Measurements from ENCODE around the gene ATP8A2. TPM values are rescaled to one million over a fixed set of nuclear protein-coding genes. Genes with fewer than 3 reads are reported as not detected.

The ATP8A2 gene
- total and polyA plus RNA-seq, 2 of the 8 experiments (the other 6 are each of a cell fraction or from before 2014, with no cell fraction given), result 2.4 to 8.3 TPM

- Histone ChIP-seq H3K9ac (replicated peaks in 1 of 4; ENCODE audit: extremely low read depth in 1 of 4, low read depth in 3 of 4, low read length in 3 of 4) (no peak overlapping the region), H3K4ac (replicated peaks; ENCODE audit: insufficient read length, low read depth, low read length) (no peak overlapping the region), H3K27ac (ENCODE audit: low read depth, low read length) (no peak overlapping the region), H2BK5ac (ENCODE audit: low read depth, low read length) (no peak overlapping the region), H4K20me1 (replicated peaks in 1 of 2; ENCODE audit: control insufficient read depth in 1 of 2, insufficient read depth in 2 of 2, low read length in 2 of 2) (peaks cover 2 to 5% of the 10 kb centered on the region in 2 experiments), H3K23me2 (ENCODE audit: low read depth, low read length) (peaks cover 18% of the 10 kb centered on the region; the same call in 1 of the 2 replicates), H3K9me3 (ENCODE audit: insufficient read depth in 2 of 2, low read depth in 1 of 2, low read length in 1 of 2) (no peaks in the 10 kb centered on the region), H3K56ac (replicated peaks; ENCODE audit: insufficient read length, low read depth, low read length) (no peak overlapping the region), H2BK15ac (ENCODE audit: low read length) (no peak overlapping the region), H2AFZ (ENCODE audit: low read length) (no peak overlapping the region), H3K23ac (ENCODE audit: insufficient read length) (no peak overlapping the region), H4K5ac (ENCODE audit: insufficient read length, low read depth, low read length) (no peak overlapping the region), H3K27me3 (replicated peaks in 1 of 4; ENCODE audit: control insufficient read depth in 3 of 4, extremely low read depth in 1 of 4, insufficient read depth in 3 of 4, low read length in 3 of 4) (peaks cover 9 to 31% (median 17%) of the 10 kb centered on the region in 4 experiments; a peak in 6 of 7 replicates), H2AK5ac (ENCODE audit: low read depth, low read length) (no peak overlapping the region), H3K14ac (ENCODE audit: insufficient read length) (no peak overlapping the region), H3K4me1 (replicated peaks in 1 of 4; ENCODE audit: control insufficient read depth in 3 of 4, insufficient read depth in 4 of 4, low read length in 3 of 4) (peaks cover 0 to 3% (median 2%) of the 10 kb centered on the region in 4 experiments; a peak in 3 of 7 replicates), H4K8ac (ENCODE audit: extremely low read depth, insufficient read depth, low read length) (no peak overlapping the region), H2BK12ac (ENCODE audit: low read depth, low read length) (no peak overlapping the region), H2BK120ac (replicated peaks; ENCODE audit: low read depth, low read length) (no peak overlapping the region), H2BK20ac (ENCODE audit: low read length) (no peak overlapping the region), H3K18ac (ENCODE audit: extremely low read depth, low read length) (no peak overlapping the region), H3K4me3 (ENCODE audit: extremely low read depth in 1 of 4, insufficient read depth in 2 of 4, low read depth in 3 of 4, low read length in 4 of 4) (no peak overlapping the region), H3K79me1 (ENCODE audit: low read depth, low read length) (no peaks in the 10 kb centered on the region), H3K4me2 (ENCODE audit: insufficient read depth in 1 of 2, low read depth in 2 of 2, low read length in 2 of 2) (no peak overlapping the region), H3K79me2 (ENCODE audit: control insufficient read depth in 1 of 2, insufficient read depth in 2 of 2, low read length in 2 of 2) (peaks cover 0 to 9% of the 10 kb centered on the region in 2 experiments; a peak in 1 of 4 replicates), H3K36me3 (ENCODE audit: control insufficient read depth in 2 of 4, insufficient read depth in 4 of 4, low read length in 3 of 4) (peaks cover 2 to 9% (median 6%) of the 10 kb centered on the region in 4 experiments; a peak in 5 of 8 replicates), H4K91ac (replicated peaks; ENCODE audit: insufficient read length, low read length) (no peak overlapping the region)
- WGBS, 2 experiments (ENCODE audit: extremely low coverage in 1 of 2, insufficient coverage in 1 of 2, insufficient read length in 1 of 2, insufficient replicate concordance in 2 of 2, low coverage in 1 of 2, low lambda C conversion rate in 2 of 2, missing lambda C conversion rate in 1 of 2), result 96% methylated on average over 4 of the region's 4 CpGs; no CpG with 5 or more reads in 1 of the 2 experiments
- TF ChIP-seq TCF12 (IDR thresholded peaks at IDR 0.05; ENCODE audit: low read depth, low read length), result no peak
- no peak for TF ChIP-seq RFX5 (IDR thresholded peaks at IDR 0.05; ENCODE audit: borderline replicate concordance, low read depth, low read length)
- no peak for TF ChIP-seq BRCA1 (IDR thresholded peaks at IDR 0.05; ENCODE audit: low read depth, low read length)
- TF ChIP-seq BCL11A (IDR thresholded peaks at IDR 0.05; ENCODE audit: low read depth in 2 of 2, low read length in 2 of 2), result no peak
- no peak for TF ChIP-seq EP300 (IDR thresholded peaks at IDR 0.05; ENCODE audit: borderline replicate concordance in 1 of 2, low read depth in 2 of 2, low read length in 2 of 2)
- TF ChIP-seq SP2 (IDR thresholded peaks at IDR 0.05; ENCODE audit: low read length), result no peak
- no peak for TF ChIP-seq SAP30 (IDR thresholded peaks at IDR 0.05; ENCODE audit: insufficient read depth, insufficient replicate concordance, low read length)
- TF ChIP-seq NRF1 (IDR thresholded peaks at IDR 0.05; ENCODE audit: low read depth, low read length), result no peak
- TF ChIP-seq SIN3A (conservative IDR thresholded peaks at IDR 0.05 in 1 of 2, IDR thresholded peaks at IDR 0.05 in 1 of 2; ENCODE audit: low read depth in 1 of 2, low read length in 2 of 2), result no peak
- TF ChIP-seq SIRT6 (IDR thresholded peaks at IDR 0.05; ENCODE audit: low read length), result no peak
- DNase-seq (ENCODE audit: low read depth in 1 of 2, low spot score in 2 of 2) (no peak), FAIRE-seq (no peak)
- ChIA-PET POLR2A (ENCODE audit: partially characterized antibody) (no interaction called here), CTCF (ENCODE audit: partially characterized antibody) (no interaction called here)
Measured at GRCh38 chr13:26047040-26047439, 675.3 kb downstream of the ATP8A2 start.

All from H1 (cell line).